ENCODE measurements around the gene SLC13A4.
"Not testable (repeated sequence)": the region's sequence is repeated elsewhere in the genome, so short reads cannot be mapped to it uniquely, and the experiment has no call there.

Gene SLC13A4

GRCh38 chr7:135753616-135754413 lies 25.8 kb upstream of the SLC13A4 start:
- DNase-seq (ENCODE audit: low spot score), result no peak

- no peak for DNase-seq (ENCODE audit: low spot score)
Observed at GRCh38 chr7:135748770-135749169, 20.8 kb upstream of the SLC13A4 start, which contains the start of gene FAM180A. Gene FAM180A, minus strand, starts transcription at chr7:135748813. Its CDS starts 233 bp downstream, at chr7:135748580.

GRCh38 chr7:135747366-135747765 lies 19.4 kb upstream of the SLC13A4 start:
- no peak for DNase-seq (ENCODE audit: low spot score)

GRCh38 chr7:135745703-135746312 lies 17.8 kb upstream of the SLC13A4 start:
- DNase-seq (ENCODE audit: low spot score), result no peak

- DNase-seq (ENCODE audit: low spot score), result no peak
Observed at GRCh38 chr7:135744938-135745702, 17.1 kb upstream of the SLC13A4 start.

GRCh38 chr7:135743907-135744731 lies 16.1 kb upstream of the SLC13A4 start:
- DNase-seq (ENCODE audit: low spot score), result no peak

GRCh38 chr7:135742371-135742770 lies 14.4 kb upstream of the SLC13A4 start:
- DNase-seq (ENCODE audit: low spot score), result no peak

GRCh38 chr7:135741905-135742304 lies 13.9 kb upstream of the SLC13A4 start:
- no peak for DNase-seq (ENCODE audit: low spot score)

- DNase-seq (ENCODE audit: low spot score), result no peak
Observed at GRCh38 chr7:135740889-135741288, 12.9 kb upstream of the SLC13A4 start.

GRCh38 chr7:135737306-135737647 lies 9.3 kb upstream of the SLC13A4 start:
- DNase-seq (ENCODE audit: low spot score), result not testable (repeated sequence)

GRCh38 chr7:135736586-135737305 lies 8.8 kb upstream of the SLC13A4 start:
- DNase-seq (ENCODE audit: low spot score), result no peak

- DNase-seq (ENCODE audit: low spot score), result no peak
Observed at GRCh38 chr7:135734343-135734689, 6.3 kb upstream of the SLC13A4 start.

- no peak for DNase-seq (ENCODE audit: low spot score)
Observed at GRCh38 chr7:135733603-135734342, 5.8 kb upstream of the SLC13A4 start.

- DNase-seq (ENCODE audit: low spot score), result no peak
Observed at GRCh38 chr7:135731131-135731530, 3.1 kb upstream of the SLC13A4 start.

GRCh38 chr7:135729230-135729629 lies 1.2 kb upstream of the SLC13A4 start:
- no peak for DNase-seq (ENCODE audit: low spot score)

- DNase-seq (ENCODE audit: low spot score), result no peak
Observed at GRCh38 chr7:135726911-135727673, 894 bp downstream of the SLC13A4 start.

GRCh38 chr7:135726276-135726788 lies 1.7 kb downstream of the SLC13A4 start:
- DNase-seq (ENCODE audit: low spot score), result no peak

- DNase-seq (ENCODE audit: low spot score), result no peak
Observed at GRCh38 chr7:135723411-135723810, 4.6 kb downstream of the SLC13A4 start.

- no peak for DNase-seq (ENCODE audit: low spot score)
Observed at GRCh38 chr7:135721198-135721820, 6.7 kb downstream of the SLC13A4 start.
